GM18907 (cell line): ENCODE measurements around the gene C17orf100.
"Not testable (repeated sequence)": the region's sequence is repeated elsewhere in the genome, so short reads cannot be mapped to it uniquely, and the experiment has no call there.

ENCODE experiments used
- ATAC-seq: cut with Tn5 transposase; IDR thresholded peaks from one replicate; pipeline ENCODE4 v1.9.1; 2021; ENCODE audit warnings: mild to moderate bottlenecking, moderate library complexity; ENCODE audit not compliant: unreplicated experiment

The C17orf100 gene

DNA sequence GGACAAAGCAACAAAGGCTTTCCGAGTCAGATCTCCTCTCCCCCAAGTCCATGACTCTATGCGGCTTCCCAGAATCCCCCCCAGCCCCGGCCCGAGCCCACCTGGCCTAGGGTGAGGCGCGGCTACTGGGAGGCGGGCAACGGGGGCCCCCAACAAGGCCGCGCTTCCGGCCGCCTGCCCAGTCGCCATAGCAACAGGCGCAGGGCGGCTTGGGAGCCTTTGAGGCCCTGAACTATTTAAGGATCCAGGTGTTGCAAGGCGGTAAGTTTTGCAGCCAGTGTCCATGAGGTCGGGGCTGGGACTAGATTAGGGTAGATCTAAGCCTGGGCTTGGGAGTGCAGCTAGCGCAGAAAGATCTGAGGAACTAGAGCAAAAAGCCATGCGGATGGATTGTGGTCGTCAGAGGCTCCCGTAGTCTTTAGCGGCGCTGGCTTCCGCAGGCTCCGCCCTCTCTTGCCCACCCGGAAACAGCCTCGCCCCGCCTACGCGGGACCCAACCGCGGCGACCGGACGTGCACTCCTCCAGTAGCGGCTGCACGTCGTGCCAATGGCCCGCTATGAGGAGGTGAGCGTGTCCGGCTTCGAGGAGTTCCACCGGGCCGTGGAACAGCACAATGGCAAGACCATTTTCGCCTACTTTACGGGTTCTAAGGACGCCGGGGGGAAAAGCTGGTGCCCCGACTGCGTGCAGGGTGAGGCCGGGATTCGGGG lies 10.9 kb upstream of the C17orf100 start, which contains the start of the genes KIAA0753 and TXNDC17:
Gene KIAA0753 (minus strand): TSS at position 176 of the 711 bp plus-strand sequence. CDS start 5,608 bp downstream, outside the sequence.
Gene TXNDC17 (plus strand): TSS at position 525 of the 711 bp plus-strand sequence. CDS start 23 bp downstream, at position 548.
- peak; percentile 87 for ATAC-seq

DNA sequence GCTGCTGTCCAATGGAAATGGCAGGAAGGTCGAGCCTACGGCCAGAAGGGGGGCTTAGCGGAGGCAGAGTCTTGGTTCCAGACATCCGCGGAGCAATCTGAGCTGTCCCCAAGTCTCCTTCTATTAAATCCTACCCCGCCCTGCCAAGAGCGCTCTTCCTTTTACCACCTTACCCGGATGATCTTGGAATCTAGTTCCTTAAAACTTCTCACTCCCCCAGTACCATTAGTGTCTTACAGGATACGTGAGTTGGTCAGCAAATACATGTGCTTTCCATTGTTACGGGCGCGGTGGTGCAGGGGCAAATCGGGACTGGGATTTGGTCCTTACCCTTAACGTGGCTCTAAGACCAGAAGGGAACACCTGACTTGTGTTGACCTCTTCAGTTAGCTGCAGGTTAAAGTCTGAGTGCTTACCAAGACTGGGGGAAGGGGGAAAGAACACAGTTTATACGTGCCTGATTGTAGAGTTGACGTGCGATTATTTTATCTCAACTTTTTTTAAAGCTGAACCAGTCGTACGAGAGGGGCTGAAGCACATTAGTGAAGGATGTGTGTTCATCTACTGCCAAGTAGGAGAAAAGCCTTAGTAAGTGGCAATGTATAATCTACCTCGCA lies 10.2 kb upstream of the C17orf100 start:
- peak; percentile 27 for ATAC-seq

DNA sequence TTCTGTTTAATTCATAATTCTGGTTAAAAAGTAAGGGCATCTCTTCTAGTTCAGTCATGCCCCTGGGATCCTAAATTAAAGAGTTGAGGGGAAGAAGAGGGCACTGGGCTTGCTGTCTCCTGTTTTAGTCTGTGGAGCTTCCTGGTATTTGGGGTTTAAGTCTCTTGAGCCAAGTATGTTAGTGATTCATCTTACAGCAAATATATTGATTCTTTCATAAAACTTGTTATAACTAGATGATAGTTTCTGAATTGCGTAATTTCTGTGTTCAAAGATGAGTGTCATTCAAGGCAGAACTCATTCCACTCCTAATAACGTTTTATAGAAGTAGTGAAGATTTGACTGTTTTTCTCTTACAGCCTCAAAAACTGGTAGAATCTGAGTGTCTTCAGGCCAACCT lies 9.0 kb upstream of the C17orf100 start:
- no peak for ATAC-seq

DNA sequence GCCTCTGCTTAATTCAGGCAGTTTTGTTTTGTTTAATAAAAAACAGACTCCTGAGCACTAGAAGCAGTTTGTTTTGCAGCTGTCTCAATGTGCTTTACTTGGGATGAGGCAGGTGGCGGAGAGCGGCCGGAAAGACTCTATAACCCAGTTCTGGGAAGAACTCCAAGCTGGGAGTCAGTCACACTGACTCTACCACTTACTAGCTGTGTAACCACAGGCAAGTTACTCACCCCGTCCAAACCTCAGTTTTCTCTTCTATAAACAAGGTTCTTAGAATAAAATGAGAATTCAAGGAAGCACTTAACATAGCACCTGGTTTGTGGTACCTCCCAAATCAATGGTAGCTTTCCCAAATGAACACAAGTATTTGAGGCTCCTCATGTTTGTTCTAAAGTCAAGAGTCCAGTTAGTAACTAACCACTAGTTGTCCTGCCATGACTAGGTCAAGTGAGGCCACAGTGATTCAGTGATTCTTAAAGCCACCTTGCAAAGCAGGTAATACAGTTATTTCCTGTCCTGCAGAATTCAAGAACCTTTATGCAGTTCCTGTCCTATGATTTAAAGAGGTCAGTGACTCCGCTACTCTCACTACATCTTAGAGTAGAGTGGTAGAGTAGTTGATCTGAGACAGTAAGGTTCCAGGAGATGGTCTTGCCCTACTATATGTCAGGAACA lies 8.0 kb upstream of the C17orf100 start:
- no peak for ATAC-seq

DNA sequence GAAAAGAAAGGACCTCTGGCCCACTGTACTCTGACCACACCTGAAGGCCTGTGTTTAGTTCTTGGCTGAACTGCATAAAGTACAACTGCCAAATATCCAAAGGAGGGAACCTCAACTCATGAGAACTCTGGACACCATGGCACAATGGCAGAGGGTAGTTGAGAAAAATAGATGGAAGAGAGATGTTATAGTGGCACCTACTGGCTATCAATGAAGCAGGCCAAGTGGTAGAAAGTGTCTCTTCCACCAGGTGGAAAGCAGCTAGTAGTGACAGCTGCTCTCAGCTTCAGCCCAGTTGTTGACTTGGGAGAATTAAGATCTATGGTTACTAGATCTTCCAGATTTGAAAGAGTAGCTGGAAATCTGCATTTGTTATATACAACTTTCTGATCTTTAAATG lies 3.4 kb upstream of the C17orf100 start:
- no peak for ATAC-seq

DNA sequence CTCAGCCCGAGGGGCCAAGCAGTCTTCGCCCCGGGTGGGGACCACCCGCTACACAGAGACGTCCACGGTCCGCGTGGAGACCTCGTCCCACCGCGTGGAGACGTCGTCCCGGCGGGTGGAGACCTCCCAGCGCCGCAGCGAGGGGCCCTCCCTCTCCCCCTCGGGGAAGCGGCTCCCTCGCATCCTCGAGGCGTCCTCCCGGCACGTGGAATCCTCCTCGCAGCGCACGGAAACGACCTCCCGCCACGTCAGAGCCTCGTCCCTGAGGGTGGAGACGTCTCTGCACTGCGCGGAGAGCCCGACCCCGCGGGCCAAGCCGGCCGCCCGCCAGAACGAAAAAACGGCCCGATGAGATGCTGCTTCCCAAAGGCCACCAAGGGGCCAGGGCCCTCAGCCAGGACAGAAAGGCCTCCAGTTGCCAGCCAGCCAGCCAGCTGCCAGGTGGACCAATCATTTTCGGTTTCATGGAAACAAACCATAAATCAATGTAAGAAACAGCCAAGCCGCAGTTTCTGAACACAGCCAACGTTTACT lies 424 bp downstream of the C17orf100 start:
- peak; percentile 9 for ATAC-seq

DNA sequence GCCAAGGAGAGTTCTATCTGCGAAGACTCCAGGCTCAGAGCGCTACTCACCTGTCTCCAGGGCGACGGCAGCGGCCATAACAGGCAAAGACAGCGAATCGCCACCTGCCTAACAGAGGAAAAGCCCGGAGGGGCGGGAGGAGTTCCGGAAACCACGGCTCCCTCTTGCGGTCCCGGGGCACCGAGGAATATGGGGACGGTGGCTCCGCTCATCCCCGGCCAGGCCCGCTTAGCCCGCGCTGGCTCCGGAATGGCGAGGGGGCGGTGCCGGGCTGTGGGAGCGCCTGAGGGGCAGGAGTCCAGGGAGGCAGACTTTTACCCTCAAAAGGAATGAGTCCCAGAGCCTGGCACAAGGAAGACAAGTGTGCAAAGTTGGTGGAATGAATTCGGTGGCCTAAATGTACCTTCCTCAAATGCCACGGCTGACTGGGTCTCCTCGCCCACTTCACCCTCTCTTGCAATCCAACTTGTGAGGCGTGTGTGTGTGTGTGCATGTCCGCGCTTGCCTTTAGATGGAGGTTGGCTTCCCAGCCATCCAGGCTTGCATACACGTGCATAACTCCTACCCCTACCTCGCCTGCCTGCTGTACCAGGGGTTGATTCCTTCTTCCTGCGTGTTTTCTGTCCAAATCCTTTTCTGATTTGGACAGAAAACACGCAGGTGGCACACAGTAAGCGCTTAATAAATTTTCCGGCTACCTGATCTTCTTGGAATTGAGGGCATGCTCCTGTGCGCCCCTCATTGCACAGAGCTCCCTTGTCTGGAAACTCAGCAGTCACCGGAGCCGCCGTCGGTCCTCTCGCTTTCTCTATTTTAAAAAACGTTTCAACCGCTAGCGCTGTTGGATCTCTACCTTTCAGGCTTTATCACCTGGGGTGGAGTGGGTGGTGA lies 3.5 kb downstream of the C17orf100 start:
- ATAC-seq, result no peak

DNA sequence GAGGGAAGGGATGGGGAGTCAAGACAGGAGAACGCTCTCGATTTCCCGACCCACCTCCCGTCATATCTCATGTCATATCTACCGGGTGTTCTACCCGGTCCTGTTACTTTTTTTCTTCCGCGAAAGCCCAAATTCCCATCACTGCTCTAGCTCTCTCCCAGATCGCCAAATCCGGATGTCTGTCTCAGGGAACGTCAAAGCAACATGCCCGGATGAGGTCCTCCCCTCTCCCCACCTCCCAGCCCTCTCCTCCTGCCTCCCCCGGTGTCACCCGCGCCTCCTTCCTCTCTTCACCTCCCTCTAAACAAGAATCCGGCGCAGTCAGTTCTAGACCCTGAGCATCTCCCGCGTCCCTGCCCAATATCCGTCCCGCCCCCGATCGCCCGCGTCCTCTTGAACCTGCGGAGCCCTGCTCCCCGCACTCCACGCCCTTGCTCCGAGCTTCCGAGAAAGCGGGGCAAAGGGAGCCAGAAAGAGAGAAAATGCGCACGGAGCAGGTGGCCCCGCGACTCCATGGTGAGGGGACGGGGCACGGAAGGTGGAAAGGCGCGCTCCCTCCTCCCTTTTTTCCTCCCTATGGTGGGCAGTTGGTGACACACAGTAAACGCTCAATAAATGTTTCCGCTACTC lies 4.3 kb downstream of the C17orf100 start:
- ATAC-seq, result not testable (repeated sequence)

DNA sequence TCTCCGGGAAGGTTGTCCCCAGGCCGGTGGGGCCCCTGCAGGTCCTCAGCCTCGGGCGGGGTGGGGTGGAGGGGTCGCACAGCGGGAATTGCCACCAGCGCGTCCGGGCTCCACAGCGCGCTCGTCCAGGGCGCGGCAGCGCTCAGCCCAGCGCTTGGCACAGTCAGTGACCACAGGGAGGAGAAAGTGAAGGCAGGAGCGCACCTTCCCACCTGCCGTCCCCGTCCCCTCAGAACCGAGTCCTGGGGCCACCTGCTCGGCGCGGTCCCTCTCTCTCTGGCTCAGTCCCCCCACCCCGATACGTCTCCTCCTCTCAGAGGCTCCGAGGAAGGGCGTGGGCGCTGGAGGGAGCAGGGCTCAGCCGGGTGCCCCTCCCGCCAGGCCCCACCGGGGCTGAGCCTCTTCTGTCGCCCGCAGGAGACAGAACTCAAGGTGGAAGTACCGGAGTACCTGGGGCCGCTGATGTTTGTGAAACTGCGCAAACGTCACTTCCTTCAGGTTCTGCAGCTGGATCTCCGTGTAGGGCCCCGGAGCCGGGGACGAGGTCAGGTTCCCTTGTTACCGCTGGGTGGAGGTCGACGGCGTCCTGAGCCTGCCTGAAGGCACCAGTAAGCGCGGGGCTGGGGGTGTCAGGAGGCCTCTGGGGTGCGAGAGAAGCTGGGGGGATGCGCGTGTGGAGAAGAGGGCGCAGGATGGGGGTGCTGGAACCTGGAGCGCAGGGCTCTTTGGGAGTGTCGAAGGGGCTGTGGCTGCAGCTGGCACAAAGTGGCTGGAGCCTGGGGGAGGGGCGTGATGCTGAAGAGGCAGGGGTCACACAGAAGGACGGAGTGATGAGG lies 5.5 kb downstream of the C17orf100 start:
- peak; percentile 37 for ATAC-seq

DNA sequence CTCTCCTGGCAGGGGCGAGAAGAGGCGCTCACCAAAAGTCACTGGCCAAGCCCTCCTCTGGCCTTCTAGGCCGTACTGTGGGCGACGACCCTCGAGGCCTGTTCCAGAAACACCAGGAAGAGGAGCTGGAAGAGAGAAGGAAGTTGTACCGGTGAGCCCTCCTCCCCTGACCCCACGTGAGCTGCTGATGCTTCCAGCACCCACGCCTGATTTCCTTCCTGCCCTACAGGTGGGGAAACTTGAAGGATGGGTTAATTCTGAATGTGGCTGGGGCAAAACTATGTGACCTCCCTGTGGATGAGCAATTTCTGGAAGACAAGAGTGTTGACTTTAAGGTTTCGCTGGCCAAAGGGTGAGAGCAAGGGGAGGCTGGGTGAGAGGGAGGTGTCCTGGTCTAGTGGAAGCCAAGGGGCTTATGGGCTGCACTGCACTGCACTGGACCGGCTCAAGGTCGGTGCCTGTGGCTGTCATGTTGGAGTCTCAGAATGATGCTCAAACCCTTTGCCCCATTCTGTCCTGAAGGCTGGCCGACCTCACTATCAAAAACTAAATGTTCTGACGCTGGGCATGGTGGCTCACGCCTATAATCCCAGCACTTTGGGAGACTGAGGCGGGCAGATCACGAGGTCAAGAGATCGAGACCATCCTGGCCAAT lies 6.2 kb downstream of the C17orf100 start:
- ATAC-seq, result no peak

DNA sequence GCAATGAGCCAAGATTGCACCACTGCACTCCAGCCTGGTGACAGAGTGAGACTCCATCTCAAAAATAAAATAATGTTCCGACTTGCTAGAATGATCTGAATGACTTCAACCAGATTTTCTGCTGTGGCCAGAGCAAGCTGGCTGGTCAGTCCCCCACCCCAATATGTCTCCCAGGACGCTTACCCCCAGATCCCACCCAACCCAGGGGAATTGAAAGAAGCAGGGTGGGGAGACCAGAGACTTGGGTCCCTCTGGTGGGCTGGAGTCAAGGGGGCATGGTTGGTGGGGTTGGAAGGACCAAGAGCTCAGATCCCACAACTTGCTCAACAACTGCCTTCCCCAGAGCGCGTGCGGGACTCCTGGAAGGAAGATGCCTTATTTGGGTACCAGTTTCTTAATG lies 6.8 kb downstream of the C17orf100 start:
- ATAC-seq, result not testable (repeated sequence)

DNA sequence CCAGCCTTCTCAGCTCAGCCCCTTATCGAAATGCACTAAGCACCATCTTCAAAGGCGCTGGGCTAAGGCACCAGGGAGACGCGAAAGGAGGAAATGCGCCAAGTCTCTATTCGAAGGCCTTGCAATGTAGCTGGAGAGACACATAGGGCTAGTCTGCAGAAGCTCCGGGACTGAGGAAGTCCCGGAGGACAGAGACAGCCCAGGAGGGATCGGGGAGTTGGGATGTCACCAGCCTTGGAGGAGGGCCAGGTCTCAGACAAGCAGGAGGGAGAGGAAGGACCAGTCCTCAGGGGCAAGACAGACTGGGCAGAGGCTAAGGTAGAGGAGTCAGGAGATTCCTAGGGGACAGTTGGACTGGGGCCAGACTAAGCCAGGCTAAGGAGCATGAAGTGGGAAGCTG lies 8.5 kb downstream of the C17orf100 start:
- ATAC-seq, result no peak

DNA sequence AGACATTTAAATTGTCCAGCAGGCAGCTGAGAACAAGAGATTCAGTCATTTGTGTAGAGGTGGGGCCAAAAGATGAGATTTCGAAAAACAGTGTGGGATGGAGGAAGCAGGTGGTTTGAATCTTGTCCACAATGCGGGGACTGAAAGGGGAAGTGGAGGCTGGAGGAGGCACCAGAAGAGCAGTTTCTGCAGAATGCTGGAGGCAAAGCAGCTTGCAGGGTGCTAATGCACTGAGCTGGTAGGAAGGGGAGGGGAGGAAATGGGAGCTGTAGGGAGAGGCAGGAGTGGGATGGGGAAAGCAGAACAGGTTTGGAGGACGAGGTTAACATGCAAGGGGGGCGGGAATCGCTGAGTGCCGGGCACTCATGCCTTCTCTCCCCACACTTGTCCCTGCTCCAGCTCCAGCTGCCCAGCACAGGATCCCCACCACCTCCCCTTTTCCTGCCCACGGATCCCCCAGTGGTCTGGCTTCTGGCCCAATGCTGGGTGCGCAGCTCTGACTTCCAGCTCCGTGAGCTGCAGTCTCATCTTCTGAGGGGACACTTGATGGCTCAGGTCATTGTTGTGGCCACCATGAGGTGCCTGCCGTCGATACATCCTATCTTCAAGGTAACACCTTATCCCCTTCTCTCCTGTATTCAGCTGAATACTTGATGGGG lies 9.4 kb downstream of the C17orf100 start:
- ATAC-seq, result peak; percentile 64

DNA sequence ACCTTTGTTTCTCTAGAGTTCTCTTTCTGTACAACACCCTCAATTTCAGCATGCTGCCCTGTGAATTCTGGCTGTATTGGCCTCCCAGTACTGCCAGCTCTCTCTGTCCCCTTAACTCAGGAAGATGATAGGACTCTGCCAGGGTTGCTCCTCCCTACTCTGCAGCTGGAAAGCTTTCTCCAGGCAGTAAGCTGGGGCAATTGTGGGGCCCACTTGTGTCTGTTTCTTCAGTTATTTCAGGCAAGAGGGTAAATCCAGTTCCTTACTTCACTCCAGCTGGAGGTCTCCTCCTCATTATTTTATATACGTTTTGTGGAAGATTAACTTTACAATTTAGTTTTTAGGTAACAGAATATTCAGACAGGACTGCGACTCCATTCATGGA lies 9.9 kb downstream of the C17orf100 start:
- no peak for ATAC-seq

DNA sequence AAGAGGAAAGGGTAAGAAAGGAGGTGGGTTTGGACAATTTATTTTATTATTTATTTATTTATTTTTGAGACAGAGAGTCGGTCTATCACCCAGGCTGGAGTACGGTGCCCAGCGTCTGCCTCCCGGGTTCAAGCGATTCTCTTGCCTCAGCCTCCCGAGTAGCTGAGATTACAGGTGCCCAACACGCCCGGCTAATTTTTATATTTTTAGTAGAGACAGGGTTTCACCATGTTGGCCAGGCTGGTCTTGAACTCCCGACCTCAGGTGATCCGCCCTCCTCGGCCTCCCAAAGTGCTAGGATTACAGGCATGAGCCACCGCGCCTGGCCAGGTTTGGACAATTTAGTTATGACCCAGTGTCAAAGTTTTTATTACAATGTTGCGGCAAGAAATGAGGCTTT lies 11.6 kb downstream of the C17orf100 start:
- not testable (repeated sequence) for ATAC-seq

DNA sequence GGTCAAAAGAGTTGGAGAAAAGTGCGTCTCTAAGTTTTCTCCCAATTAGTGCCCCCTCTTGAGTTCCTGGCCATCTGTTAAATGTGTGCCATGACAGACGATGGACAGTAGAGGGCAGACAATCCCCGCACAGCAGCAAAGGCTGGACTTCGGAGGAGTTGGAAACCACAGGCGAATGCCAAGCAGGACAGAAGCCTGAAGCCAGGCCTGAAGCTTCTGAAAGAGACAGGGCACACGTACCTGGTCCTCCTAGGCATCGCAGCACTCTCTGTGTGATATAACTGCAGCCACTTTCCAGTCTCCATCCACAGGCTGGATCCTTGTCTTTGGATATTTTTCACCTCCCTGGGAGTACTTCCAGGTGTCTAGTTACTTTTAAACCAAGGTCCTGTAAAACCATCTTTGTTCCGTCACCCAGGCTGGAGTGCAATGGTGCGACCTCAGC lies 14.5 kb downstream of the C17orf100 start:
- ATAC-seq, result no peak

DNA sequence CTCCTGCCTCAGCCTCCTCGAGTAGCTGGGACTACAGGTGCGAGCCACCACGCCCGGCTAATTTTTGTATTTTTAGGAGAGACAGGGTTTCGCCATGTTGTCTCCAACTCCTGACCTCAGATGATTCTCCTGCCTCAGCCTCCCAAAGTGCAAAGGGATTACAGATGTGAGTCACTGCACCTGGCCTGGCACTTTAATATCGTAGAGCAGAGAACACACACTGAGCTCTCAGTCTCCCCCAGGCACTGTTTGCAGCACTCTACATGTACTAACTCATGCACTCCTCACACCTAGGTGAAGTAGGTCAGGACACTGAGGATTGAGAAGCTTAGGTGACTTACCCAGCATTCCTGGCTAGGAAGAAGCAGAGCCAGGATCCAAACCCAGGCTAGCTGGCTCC lies 15.0 kb downstream of the C17orf100 start:
- ATAC-seq, result no peak

DNA sequence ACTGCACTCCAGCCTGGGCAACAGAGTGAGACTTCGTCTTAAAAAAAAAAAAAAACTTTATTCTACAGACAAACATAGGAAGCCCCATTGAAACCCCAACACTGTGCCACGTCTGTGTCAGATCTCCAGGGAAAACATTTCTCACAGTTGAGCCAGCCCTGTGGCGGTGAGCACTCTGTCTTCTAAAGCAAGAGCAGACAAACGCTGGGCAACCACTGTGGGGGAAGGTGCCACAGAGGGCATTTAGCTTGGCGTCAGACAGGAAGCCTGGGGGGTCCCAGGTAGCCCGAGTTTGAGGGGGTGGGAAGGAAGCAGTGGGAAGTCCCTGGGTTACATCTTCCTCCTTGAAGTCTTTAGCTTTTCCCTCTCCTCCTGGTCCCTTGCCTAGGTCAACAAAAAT lies 16.0 kb downstream of the C17orf100 start:
- no peak for ATAC-seq
